HG02981 (cell line): ENCODE measurements around the gene CYFIP1.

ENCODE experiments used
- ATAC-seq: cut with Tn5 transposase; IDR thresholded peaks from one replicate; pipeline ENCODE4 v1.9.1; 2021; ENCODE audit warnings: mild to moderate bottlenecking, moderate library complexity; ENCODE audit not compliant: unreplicated experiment

Gene CYFIP1

DNA sequence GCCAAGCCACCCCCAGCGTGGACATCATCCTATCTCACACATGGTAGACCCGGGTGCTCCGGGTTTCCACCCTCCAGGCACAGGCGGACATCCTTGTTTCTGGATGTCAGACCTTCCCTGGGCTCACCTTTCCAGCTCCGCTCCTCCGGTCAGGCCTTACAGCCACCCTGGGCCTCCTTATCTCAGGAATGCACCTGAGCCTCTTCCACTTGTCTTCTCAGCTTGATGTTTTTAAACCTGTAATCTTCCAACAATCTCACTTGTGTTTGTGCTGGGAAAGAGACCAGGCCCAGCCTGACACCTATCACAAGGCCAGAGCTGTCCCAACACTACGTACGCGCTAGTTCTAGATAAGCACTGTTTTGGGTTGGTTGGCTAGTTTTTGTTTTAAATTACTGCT is 87.8 kb downstream of the CYFIP1 start:
- ATAC-seq: no peak

DNA sequence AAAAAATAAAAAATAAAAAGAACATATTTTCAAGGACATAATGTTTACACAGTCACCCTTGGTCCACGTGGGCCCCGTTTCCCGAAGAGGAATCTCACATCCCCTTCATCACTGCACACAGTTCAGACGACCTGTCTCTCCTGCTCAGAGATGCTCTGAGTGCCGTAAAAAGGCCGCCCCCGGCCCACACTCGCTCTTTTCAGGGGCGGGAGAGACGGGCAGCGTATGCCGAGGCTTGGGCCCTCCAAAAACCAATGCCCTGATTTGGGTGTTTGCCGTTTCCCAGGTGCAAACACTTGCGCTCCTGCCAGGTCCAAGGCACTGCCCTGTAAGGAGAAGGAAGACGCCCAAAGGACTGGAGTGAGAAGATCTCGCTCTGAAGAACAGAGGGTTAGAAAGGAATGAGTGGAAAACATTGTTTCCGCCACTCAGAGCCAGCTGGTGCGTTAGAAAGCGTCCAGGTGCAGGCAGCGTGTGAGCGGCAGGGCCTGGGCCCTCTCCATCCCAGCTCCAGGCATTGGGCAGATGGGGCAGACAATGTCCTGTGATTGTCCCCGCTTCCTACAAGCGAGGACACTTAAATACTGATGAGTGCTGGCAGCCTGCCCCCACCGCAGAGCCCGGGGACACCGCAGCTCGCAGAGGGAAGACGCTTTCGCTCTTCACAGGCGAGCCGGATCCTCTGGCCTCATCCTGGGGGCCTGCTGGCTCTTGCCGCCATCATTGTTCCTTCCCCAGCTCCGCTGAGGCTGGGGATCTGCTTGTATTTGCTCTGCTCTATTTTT is 88.5 kb downstream of the CYFIP1 start:
- ATAC-seq: no peak

DNA sequence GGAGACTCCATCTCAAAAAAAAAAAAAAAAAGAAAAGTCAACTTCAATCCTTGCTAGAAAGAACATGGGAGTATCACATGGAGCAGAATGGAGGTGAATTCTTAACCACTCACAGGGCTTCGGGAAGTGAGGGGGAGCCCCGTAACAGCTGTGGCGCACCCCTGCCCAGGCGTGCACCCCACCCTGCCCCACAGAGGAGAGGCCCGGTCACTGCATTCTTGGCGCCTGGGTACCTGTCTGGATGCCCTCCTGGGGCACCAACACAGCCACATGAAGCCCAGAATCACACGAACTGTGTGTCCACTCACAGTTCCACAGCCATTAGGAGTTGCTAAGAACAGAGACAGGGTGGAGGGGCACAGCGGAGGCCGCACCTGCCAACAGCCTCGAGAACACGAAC is 89.9 kb downstream of the CYFIP1 start:
- ATAC-seq: no peak

DNA sequence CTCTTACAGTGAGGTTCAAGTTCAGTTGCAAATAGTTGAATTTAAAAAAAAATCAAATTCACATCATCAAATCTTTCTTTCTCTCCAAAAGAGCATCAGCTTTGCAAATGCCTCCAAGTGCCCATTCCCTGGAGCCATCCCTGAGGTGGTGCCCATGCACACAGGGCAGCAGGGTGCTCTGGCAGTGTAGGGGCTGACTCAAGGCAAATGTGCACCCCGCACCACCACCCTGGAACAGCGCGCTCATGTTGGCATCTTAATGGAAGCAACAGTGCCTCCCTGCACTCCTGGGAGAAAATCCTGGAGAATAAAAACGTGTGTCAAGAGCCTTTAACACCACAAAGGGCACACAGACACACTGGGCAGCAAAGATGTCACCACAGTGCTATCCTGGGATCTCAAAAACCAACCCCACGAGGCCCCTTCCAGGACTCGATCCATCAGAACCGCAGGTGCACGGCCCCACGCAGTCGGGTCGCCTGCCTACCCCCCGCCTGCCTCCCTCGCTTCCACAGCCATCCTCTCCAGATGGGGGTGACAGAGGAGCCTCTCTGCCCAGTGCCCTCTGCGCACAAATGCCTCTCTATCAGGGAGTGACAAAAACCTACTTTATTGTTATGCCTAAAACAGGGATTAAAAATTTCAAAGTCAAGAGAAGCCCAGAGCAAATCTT is 90.9 kb downstream of the CYFIP1 start:
- no peak for ATAC-seq

DNA sequence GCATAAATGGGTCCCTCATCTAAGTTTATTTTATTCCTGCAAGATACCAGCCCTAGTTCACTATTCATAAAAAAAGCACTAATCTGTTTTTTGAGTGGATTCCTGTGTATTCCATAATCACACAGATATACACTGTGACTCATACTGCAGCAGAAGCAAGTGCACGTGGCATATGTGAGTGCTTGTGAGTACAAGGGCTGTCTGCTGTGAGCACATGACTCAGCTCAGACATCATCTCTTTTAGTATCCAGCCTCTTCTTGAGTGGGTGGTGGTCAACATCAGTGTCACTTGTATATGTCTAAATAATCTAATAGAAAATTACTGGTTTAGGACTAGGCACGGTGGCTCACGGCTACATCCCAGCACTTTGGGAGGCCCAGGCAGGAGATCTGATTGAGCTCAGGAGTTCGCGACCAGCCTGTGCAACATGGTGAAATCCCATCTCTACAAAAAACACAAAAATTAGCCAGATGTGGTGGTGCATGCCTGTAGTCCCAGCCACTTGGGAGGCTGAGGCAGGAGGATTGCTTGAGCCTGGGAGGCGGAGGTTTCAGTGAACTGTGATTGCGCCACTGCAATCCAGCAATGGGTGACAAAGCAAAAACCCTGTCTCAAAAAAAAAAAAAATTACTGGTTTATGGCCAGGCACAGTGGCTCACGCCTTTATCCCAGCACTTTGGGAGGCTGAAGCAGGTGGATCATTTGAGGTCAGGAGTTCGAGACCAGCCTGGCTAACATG is 91.9 kb downstream of the CYFIP1 start:
- no peak for ATAC-seq

DNA sequence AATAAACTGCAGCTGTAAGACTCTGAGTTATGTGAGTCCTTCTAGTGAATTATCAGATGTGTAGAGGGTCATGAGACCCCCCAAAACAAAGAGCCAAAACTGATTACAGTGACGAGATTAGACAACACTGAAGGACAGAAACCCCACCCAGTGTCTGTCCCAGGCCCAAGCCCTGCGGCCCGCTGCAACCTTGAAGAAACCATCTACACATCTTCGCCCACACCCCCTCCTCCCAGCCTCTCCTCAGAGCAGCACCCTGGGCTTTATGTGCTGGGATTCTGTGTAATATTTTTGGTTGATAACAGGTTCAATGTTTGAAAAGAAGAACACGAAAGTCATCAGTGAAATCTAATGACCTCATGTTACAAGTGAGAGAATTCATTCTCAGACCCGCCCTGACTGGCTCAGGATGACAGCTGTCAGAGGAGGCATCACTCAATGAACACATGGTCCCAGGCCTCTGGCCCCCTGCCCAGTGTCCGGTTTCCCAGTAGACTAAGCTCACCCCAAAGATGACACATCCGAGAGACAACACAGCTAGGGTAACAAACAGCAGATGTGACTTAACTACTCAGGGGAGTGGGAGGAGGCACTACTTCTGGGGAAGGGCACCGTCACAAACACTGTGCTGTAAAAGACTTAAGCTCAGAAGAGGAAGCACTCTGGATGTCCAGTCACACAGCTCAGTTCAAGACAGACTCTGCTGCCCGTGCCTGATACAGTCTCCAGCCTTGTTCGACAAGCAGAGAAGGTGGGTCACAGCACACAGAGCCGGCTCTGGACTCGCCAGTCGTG is 92.8 kb downstream of the CYFIP1 start:
- no peak for ATAC-seq

DNA sequence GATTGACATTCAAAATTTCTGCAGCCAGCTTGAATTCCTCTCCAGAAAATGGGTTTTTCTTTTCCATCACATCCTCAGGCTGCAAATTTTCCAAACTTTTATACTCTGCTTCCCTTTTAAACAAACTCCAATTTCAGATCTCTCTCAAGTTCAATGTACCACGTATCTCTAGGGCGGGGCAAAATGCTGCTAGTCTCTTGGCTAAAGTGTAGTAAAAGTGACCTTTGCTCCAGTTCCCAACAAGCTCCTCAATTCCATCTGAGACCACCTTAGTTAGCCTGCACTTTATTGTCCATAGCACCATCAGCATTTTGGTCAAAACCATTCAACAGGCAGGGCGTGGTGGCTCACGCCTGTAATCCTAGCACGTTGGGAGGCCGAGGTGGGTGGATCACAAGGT is 95.0 kb downstream of the CYFIP1 start:
- ATAC-seq: no peak

DNA sequence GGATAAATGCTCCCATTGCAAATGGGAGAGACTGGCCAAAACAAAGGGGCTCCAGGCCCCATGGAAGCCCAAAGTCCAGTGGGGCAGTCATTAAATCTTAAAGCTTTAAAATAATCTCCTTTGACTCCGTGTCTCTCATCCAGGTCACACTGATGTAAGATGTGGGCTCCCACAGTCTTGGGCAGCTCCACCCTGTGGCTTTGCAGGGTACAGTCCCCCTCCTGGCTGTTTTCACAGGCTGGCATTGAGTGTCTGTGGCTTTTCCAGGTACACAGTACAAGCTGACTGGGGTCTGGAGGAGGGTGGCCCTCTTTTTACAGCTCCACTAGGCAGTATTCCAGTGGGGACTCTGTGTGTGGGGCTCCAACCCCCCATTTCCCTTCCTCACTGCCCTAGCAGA is 95.8 kb downstream of the CYFIP1 start:
- ATAC-seq: no peak

DNA sequence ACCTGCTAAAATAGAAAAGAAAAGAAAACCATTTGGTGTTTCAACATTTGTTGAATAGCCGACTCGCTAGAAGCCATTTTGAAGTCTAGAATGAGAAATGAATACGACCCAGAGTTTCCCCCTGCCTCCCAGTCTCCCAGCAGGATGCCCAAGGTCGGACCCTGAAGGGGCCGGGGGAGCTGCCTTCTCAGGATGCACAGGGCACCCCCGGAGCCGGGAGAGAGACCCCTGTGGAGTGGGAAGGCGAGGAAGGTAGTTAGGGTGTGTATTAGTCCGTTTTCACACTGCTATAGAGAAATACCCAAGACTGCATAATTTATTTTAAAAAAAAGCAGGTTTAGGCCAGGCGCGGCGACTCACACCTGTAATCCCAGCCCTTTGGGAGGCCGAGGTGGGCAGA is 97.0 kb downstream of the CYFIP1 start:
- no peak for ATAC-seq

DNA sequence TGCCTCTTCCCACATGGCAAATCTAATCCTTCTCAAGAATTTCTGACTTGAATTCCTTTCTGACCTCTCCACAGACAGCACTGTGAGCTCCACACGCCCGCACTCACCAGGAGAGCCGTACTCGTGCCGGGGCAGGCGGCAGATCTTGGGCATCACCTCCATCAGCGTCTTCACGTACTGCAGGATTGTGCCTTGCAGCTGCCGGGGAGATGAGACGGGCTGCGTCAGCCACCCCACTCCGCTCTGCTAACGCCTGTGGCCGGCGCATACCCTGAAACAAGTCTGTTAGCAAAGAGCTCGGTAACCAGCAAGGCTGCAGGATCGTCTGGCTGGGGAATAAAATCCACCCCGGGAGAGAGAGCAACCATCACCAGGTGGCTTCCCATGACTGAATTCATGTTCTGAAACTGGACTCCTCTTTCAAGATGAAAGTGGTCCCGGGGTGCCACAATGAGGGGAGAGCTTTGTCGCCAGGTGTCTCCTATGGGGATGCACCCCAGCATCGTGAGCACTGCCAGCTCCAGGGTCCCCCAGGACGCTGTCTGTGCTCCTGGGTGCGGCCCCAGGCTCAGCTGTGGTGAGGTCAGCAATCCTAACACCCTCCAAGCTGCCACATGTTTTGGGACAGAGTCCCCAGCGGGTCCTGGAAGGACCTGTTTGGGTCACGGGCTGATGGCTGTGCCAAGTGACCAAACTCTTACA is 98.3 kb downstream of the CYFIP1 start:
- no peak for ATAC-seq

DNA sequence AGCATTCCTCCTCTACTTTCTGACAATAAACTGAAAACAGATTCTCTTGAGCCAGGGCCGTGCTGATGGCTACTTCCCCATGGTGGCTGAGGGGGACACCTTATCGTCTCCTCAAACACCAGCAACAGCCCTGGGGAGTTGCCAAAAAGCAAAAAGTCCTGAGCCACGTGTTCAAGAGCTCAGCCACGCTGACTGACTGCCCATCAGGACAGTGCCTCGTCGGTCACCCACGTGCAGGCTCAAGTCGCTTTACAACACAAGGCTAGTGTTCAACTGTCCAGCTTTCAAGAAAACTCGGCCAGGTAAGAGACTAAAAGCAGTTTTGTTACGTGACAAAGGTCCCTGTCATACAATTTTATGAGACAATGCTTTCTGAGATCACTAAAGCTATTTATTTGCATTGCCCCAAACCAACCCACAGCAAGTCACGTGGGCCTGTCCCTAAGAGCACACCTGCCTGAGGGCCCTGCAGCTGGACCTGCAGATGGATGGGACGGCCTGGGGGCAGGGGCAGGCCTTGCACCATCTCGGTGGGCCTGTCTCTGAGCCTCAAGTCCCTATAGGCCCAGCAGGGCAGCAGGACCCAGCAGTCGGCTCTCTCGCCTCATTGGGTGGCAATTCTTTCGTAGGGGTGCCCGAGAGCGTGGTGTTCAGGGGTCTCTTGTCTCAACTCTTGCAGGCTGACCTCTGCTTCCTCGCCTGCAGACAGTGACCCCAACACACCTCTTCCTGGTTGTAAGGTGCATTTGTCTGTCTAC is 99.0 kb downstream of the CYFIP1 start:
- no peak for ATAC-seq

DNA sequence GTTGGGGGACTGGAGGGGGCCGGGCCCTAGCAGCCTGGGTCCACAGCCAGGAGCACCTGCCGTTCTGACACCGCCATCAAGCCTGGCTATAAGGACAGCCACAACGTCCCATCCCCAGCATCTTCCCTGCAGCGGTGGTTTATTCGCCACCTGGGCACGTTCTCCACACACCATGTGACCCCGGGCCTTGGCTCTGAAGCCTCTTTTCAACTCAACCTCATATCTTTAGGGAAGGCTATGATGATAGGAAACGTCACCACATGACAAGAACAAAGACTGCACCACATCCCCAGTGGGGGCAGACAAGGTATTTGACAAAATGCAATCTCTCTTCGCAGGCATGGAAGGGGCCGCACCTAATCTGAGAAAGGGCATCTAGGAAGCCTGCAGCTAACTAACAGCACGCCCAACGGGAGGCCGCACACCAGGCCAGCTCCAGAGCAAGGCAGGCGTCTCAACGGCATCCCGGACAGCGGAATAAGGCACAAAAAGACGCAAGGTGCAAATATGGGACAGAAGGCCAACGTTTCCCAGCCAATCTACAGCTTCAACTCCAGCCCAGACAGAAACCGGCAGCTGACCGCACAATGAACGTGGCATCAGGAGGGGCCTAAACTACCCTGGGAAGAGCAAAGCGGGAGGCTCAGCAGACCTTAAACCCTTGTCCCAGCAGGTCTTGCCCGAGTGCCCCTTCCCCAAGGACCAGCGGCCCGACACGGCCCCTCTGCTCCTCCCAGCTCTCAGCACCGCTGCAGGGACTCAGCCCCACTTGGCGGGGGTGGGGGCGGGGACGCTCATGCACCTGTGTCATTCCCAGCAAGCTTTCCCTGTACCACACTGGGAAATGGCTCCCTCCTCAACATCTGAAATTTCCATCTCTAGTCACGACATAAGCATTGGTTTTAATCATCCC is 99.8 kb downstream of the CYFIP1 start:
- ATAC-seq: no peak

DNA sequence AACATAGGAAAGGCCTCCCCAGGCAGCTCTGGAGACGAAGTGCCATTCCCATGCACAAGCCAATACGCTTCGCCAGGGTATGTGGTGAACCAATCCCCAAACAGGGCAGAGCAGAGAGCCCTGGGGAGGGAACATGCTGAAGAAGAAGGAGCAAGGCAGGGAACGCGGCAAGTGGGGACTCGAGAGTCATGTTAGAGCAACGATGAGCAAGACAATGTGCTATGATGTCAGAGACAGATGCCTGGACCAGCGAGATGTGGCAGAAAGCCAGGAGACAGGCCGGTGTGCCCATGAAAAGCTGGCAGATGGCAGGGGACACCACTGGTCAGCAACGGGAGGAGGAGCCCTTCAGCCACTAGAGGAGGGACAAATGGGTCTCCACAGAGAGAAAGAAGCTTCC is 102.1 kb downstream of the CYFIP1 start:
- ATAC-seq: no peak

DNA sequence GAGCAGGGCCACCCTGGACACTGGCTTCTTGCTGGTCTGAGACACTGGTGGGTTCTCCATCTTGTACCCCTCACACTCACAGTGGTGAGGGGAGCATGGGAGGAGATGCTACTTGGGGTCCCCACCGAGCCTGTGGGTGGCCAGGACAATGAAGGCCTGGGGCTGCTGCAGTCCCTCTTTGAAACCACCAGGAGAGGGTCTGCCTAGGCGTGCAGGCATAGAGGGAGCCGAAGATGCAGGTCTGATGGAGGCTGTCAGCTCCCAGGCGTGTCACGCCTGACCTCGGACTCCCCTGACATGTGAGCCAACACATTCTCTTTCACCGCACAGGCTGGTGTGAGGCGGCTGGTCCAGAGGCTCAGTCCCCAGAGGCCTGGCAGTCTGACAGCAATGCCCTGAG is 102.6 kb downstream of the CYFIP1 start:
- no peak for ATAC-seq

DNA sequence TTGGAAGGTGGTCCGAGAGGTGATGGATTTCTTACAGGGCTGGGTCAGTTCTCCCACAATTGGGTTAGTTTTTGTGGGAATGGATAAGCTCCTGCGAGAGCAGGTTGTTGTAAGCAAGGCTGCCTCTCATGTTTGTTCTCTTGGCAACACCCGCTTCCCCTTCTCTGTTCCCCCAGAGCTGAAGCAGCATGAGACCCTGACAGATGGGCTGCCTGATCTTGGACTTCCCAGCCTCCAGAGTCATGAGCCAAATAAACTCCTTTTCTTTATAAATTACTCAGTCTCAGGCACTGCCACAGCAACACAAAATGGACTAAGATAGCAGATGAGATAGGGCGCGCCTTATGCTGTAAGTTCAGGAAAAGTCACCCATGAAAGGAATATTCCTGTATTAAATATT is 103.1 kb downstream of the CYFIP1 start:
- ATAC-seq: no peak

DNA sequence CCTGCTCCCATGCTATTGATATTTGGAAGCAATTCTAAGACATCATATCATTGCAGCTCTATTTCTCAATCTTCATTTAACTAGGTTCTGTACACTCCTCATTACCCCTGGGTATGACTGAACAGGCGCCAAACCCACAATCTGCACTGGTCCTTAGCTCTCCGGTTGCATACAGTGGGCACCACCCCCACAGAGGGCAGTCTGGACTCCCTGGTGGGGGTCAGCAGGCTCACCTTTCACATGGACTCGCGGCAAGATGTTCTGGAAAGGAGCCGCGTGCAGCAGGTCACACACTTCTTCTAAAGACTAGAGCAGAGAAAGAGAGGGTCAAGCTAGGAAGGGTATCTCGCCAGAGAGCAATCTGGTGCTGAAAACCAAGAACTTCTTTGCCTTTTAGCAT is 105.2 kb downstream of the CYFIP1 start:
- ATAC-seq: no peak

DNA sequence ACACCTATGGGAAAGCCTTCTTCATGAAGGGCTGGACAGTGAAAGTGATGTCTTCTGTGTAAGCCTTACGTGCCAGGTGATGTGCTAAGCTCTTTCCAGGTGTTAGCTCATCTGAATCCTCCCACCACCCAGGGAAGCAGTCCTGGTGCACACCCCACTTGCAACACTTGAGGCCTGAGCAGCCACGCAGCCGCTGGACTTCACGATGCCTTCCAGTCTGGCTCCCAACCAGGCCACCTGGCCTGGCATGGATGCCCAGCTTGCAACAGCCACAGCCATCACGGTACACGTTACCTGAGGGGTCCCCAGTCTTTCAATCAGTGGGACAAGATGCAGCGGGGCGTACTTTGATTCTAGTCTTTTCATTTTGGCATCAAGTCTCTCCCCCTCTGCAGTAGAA is 105.9 kb downstream of the CYFIP1 start:
- ATAC-seq: no peak

DNA sequence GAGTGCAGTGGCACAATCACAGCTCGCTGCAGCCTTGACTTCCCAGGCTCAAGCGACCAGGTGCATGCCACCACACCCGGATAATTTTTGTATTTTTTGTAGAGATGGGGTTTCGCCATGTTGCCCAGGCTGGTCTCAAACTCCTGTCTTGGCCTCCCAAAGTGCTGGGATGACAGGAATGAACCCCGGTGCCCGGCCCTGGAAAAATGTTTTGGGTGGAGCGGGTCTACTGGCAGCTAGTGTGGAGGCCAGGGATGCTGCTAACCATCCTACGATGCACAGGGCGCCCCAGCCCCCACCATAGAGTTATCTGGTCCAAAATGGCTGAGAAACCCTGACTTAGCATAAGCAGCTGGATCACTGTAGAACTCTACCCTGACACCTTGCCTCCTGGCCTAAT is 106.3 kb downstream of the CYFIP1 start:
- ATAC-seq: no peak
